Activated gamma-delta T cell (primary cell): Measurements from ENCODE around the gene SEPTIN10.

Experiments
- DNase-seq: peaks from one replicate; lab custom pipeline; 2025; lab: John Stamatoyannopoulos, UW

The SEPTIN10 gene

DNA sequence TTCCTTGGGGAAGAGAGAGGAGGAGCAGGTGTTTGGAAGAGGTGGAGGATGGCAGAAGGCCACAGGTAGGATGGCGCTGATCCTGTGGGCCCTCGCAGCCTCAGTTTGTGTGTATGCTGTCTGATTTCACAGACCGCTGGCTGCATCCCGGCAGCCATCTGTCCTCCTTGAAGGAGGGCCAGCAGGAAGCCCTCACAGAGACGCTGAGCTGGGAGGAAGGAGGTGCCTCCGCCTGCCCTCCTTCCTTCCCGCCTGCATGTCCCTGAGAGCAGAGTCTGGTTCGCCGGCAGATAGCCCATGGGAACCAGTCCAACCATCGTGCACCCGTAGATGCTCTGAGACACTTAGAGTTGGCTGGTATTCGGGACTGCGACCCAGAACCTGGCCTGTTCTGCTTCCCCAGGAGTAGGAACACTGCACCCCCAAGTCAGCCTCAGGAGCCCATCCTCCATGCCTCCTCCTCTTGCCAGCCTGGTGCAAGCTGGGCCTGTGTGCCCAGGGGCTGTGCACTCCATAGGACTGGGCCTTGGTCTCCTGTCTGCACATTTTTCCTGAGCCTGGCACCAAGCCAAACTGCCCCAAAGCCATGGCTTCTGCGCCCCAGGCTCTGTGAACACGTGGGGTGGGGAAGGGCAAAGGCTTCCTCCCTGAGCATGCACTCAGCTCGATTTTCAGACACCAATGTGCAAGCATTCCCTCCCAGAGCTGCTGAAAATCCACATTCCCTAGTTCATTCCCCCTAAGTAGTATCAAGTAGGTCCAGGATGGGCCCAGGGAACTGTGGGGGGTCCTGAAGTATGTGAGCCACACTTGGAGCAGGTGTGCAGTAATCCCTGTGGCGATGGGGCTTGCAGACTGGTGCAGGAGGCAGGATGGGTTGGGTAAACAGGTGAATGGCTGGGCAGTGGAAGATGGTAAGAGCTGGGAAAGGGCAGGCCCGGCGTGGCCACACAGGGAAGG is 115.6 kb downstream of the SEPTIN10 start:
- DNase-seq = no peak

GRCh38 chr2:109497463-109497862 is 116.3 kb downstream of the SEPTIN10 start:
- no peak for DNase-seq

DNA sequence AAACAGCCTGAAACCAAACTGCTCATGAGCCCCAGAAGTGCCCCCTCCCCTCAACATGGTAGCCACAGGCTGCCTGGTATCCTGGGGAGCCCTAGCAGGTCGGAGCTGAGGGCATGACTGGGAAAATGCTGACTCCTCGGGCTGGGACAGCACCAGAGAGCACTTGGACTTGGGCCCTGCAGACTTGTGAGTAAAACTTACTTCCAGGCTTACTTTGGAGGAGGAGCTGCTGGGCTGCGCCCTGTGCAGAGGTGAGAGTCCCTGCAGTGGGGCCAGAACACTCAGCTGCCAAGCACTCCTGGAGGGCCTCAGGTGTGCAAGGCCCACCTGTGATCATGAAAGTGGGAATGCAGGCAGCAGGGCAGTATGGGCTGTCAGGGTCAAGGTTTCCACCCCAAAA is 119.4 kb downstream of the SEPTIN10 start:
- DNase-seq = no peak

DNA sequence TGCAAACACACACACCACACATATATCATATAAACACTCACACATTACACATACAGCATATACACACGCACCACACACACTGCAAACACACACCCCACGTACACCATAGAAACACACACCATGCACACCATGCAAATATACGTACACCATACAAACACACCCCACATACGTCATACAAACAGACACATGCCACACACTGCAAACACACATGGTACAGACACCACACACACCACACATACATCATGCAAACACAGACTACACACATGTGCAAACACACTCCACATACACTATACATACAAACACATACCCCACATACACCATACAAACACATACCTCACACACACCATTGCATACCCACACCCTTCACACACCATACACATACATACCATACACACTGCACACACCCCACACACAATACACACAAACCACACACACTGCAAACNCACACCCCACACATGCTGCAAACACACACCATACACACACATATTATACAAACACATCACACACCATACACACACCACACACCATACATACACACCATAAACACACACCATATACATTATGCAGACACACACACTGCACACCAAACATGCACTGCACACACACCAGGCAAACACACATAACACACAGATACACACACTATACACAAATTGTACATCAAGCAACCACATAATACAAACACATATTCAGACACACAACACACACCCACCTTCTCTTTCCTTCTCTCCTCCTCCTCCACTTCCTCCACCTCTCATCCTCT is 120.4 kb downstream of the SEPTIN10 start:
- no peak for DNase-seq
